HG03565 (cell line): ENCODE data around the gene UBAP1.
"Not testable (repeated sequence)": the region's sequence is repeated elsewhere in the genome, so short reads cannot be mapped to it uniquely, and the experiment has no call there.

ENCODE experiments used
- ATAC-seq: cut with Tn5 transposase; IDR thresholded peaks from one replicate; pipeline ENCODE4 v1.9.1; 2021; ENCODE audit warnings: mild to moderate bottlenecking, moderate library complexity; ENCODE audit not compliant: unreplicated experiment

UBAP1 gene

GRCh38 chr9:34220218-34220617 lies 41.4 kb downstream of the UBAP1 start:
- no peak for ATAC-seq

- ATAC-seq = no peak
These were observed 45.5 kb downstream of the UBAP1 start for GRCh38 chr9:34224349-34224748.

GRCh38 chr9:34226144-34226760 lies 47.4 kb downstream of the UBAP1 start:
- ATAC-seq = not testable (repeated sequence)

- no peak for ATAC-seq
These were observed 48.6 kb downstream of the UBAP1 start for GRCh38 chr9:34227445-34227844.

GRCh38 chr9:34230556-34230955 lies 51.7 kb downstream of the UBAP1 start:
- no peak for ATAC-seq

GRCh38 chr9:34232201-34232600 lies 53.4 kb downstream of the UBAP1 start:
- ATAC-seq = no peak

GRCh38 chr9:34233672-34234071 lies 54.8 kb downstream of the UBAP1 start:
- no peak for ATAC-seq

- no peak for ATAC-seq
These were observed 59.0 kb downstream of the UBAP1 start for GRCh38 chr9:34237836-34238235.

GRCh38 chr9:34240006-34240405 lies 61.2 kb downstream of the UBAP1 start:
- no peak for ATAC-seq

- ATAC-seq = no peak
These were observed 64.0 kb downstream of the UBAP1 start for GRCh38 chr9:34242830-34243229.

GRCh38 chr9:34245212-34245611 lies 66.4 kb downstream of the UBAP1 start:
- ATAC-seq = not testable (repeated sequence)

GRCh38 chr9:34246453-34246852 lies 67.6 kb downstream of the UBAP1 start:
- ATAC-seq = no peak

GRCh38 chr9:34247782-34248181 lies 68.9 kb downstream of the UBAP1 start:
- ATAC-seq = not testable (repeated sequence)

GRCh38 chr9:34249274-34249673 lies 70.4 kb downstream of the UBAP1 start:
- no peak for ATAC-seq

- no peak for ATAC-seq
These were observed 71.9 kb downstream of the UBAP1 start for GRCh38 chr9:34250721-34251120.

- no peak for ATAC-seq
These were observed 73.2 kb downstream of the UBAP1 start for GRCh38 chr9:34252016-34252415.

- no peak for ATAC-seq
These were observed 74.0 kb downstream of the UBAP1 start for GRCh38 chr9:34252670-34253459.

- ATAC-seq = no peak
These were observed 74.6 kb downstream of the UBAP1 start for GRCh38 chr9:34253460-34253837.

GRCh38 chr9:34254141-34254913 lies 75.5 kb downstream of the UBAP1 start:
- no peak for ATAC-seq

GRCh38 chr9:34254966-34255825 lies 76.4 kb downstream of the UBAP1 start:
- ATAC-seq = no peak

GRCh38 chr9:34256104-34256503 lies 77.3 kb downstream of the UBAP1 start:
- ATAC-seq = no peak
